Cardiac fibroblast (primary cell): ENCODE data around the gene DEPDC5.

ENCODE experiments used
- DNase-seq, 2 donors: peaks; one replicate each; pipeline versions ENCODE4 v3.0.0 to v3.0.0-alpha.2; 2010; ENCODE audit warnings: low read depth in 2 of 2
- H3K4me3 ChIP-seq, 2 donors: replicated peaks in 1 of 2; 1 replicate in 1 of 2; 2 replicates in 1 of 2; pipeline ENCODE4 v1.5.1; 2011; ENCODE audit warnings: low read depth in 2 of 2, low read length in 2 of 2, mild to moderate bottlenecking in 2 of 2, moderate library complexity in 1 of 2
- CTCF ChIP-seq: IDR thresholded peaks from one replicate; pipeline ENCODE4 v1.5.1; 2011; ENCODE audit warnings: low read depth, mild to moderate bottlenecking, low read length, inconsistent platforms

The DEPDC5 gene

GRCh38 chr22:31947296-31947695, 193.5 kb downstream of the DEPDC5 start:
- H3K4me3 ChIP-seq: no peak overlapping the region
- TF ChIP-seq CTCF: peak; percentile 53
- DNase-seq: peak; percentile 47 to 51

GRCh38 chr22:31948002-31948401, 194.2 kb downstream of the DEPDC5 start:
- H3K4me3 ChIP-seq: no peak overlapping the region
- DNase-seq: no peak
- no peak for TF ChIP-seq CTCF

GRCh38 chr22:31950226-31950625, 196.4 kb downstream of the DEPDC5 start:
- no peak for DNase-seq
- H3K4me3 ChIP-seq: no peak overlapping the region
- TF ChIP-seq CTCF: no peak

GRCh38 chr22:31951194-31952093, 197.6 kb downstream of the DEPDC5 start:
- DNase-seq: no peak
- H3K4me3 ChIP-seq: no peak overlapping the region
- TF ChIP-seq CTCF: no peak

- no peak overlapping the region for H3K4me3 ChIP-seq
- DNase-seq: no peak
- no peak for TF ChIP-seq CTCF
Observed at GRCh38 chr22:31952094-31952401, 198.2 kb downstream of the DEPDC5 start.

GRCh38 chr22:31952472-31952871, 198.7 kb downstream of the DEPDC5 start:
- H3K4me3 ChIP-seq: no peak overlapping the region
- TF ChIP-seq CTCF: no peak
- peak; percentile 85 to 90 for DNase-seq

GRCh38 chr22:31953261-31953660, 199.4 kb downstream of the DEPDC5 start:
- DNase-seq: no peak
- H3K4me3 ChIP-seq: no peak overlapping the region
- TF ChIP-seq CTCF: no peak
